ENCODE data around the gene THPO.
A peak's percentile ranks its signal among the peaks of the same experiment; 100 is the strongest.

THPO gene

DNA sequence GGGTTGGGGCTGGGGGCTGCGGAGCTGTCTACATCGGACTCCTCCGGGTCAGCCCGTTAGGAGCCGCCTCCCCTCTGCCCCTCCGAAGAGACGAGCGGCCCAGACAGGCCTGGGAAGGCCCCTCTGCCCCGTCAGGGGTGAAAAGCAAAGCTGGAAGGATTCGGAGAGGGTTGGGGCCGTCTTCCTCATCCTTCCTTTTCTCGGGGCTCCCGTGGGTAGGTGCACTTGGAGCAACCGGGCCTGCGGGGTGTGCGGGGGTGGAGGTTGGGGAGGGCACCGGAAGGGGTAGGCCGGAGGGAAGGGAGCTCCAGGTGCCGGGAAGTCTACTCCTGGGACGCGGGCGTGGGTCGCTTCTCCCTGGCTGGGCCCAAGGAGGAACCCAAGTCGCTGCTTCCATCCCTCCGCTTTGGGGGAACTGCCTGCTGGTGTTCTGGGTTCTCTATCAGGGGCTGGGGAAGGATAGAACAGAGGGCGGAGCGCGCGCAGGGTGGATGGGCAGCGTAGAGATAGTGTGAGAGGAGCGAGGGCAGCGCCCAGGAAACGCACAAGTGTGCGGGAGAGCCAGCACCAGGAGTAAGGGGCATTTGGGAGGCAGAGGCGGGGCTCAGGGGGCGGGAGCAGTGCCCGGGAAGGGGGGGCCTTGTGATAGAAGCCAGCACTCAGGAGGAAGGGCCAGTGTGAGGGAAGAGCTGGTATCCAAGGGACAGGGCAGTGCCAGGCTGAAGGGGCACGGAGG is 15.9 kb downstream of the THPO start:
- DNase-seq, result no peak

DNA sequence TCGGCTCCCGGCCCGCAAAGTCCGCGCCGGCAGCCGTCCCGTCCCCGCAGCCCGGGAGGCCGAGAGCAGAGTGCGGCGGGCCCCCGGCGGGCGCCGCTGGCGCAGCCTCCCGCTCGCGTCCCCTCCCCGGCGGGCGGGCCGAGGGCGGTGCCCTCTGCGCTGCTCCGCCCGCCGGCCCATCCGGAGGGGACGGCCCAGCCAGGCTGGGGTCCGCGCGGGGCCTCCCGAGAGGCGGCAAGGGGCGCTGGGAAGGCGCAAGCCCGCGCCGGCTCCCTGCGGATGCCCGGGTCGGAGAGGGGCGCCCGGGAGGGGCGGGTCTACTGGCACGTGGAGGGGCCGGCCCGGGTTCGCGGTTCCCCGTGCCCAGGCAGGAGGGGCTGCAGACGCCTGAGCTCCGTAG is 16.5 kb downstream of the THPO start, which contains the start of the genes CLCN2 and POLR2H:
Gene CLCN2, minus strand, starts transcription at position 74 of the 400 bp plus-strand sequence. CDS start 126 bp downstream, outside the sequence.
Gene POLR2H, plus strand, starts transcription at position 179 of the 400 bp plus-strand sequence. CDS start 1,783 bp downstream, outside the sequence.
- peak; percentile 82 for DNase-seq

DNA sequence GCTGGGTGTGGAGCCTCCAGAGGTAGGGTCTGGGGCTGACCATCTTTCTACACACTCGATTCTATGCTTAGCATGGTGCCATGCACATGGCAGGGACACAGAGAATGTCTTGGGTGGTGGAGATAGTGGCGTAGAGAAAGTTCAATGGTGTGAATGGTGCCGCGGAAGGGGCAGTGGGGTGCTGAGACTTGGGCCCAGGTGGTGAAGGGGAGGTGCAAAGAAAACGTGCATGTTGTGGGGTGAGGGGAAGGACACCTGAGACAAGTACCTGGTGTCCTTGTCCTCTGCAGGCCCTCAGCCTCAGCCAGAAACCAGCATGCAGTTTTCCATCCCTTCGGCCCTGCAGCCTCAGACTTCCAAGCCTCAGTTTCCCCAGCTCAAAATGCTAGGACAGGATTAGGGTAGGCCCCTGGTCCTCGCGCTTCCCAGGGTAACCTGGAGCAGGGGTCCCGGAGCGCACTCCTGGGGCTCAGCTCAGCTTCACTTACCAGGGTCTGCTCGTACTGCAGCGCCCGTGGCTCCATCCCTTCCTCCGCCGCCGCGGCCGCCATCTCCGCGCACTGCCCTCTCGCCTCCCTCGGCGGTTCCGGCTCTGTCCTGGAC is 17.0 kb downstream of the THPO start:
- no peak for DNase-seq

DNA sequence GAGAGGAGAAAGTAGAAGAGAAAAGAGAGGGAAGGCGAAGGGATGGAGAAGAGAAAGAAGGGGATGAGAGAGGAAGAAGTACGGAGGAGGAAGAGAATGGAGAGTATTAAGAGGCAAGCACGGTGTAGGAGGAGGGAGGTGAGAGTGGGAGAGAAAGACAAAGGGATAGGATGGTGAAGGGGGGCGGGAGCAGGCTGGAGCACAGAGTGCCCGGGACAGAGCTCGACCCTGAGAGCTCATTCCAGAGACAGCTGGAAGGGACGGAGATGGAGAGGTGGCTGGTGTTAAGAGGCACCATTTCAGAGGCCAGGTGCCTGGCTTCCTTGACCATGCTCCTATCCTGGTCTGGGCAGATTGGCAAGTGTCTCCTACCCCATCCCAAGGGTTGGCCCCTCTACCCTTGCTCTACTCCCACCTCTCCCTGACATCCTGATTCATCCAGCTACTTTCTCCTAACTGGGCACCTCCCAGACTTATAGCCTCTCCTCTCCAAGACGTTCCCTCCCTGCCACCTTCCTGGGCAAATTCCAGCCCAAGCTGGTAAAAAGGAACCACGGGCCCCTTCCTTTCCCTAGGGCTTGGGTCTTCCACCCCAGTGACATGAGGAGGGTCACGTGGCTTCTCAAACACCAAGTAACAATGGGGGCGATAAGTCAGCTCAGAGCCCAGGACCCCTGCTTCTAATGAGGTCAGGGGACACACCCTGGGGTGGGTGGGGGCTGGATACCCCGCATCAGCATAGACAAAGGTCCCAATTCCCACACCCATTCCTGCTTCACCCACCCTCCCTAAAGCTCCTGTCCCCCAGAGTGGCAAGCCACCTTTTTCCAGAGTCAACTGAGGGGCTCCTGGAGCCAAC is 17.7 kb downstream of the THPO start:
- DNase-seq, result no peak

DNA sequence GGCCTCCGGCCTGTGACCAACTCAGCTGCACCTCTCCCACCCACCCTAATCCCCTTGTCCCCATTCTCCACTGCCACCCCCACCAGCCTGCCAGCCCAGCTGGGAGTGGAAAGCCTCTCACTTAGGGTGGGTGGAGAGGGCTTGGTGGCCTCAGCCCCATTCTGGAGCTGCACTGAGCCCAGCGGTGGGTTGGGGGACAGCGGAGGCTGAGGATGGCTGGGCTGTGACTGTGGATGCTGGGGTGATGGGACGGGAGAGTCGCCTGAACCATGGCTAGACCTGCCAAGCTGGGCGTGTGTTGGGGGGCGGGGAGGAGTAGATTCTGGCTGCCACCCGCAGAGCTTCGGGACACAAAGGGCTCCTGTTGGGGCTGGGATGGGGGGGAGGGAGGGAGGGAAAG is 18.4 kb downstream of the THPO start:
- DNase-seq, result no peak

DNA sequence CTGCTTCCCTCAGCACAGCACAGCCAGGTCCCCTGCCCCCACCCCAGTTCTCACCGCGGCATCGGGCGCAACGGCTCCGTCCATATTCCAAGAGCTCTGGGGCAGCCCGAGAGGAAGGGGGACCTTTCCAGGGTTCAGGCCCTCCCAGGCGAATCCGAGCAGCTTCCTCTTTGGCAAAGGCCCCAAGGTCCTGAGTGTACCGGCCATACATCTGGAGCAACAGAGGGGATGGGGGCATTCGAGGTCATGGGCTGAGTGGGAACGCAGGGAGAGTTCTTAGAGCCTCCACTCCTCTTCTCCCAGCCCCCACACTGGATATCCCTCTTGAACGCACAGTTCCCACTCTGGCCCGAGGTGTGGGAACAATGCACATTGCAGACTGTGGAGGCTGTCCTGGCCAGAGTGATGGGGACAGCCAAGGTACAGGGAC is 19.1 kb downstream of the THPO start:
- no peak for DNase-seq

DNA sequence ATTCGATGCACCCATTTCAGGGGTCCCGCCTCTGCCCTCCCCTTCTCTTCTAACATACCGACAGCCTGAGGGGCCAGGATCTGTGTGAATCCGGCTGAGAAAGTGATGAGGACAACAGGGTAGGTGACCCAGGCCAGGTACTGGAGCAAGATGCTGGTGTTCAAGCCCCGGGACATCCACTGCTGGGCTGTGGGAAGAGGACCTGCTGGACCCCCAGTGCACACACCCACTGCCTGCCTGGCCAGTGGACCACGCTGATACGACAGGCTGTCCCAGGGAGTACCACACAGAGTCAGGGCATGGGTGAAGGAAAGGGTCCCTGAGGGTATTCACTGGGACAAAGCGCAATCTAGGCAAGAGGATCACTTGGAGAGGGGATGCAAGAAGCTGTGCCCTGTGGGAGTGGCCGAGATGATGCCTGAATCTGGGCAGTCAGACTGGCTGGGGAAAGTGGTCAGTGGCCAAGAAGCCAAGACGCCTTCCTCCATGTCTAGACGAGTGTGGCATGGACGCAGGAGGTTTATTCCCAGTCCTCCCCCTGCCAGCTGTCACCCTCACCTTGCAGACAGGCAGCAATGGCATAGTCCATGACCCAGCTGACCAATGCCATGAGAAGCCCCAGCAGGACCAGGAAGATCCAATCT is 19.8 kb downstream of the THPO start:
- DNase-seq, result no peak

DNA sequence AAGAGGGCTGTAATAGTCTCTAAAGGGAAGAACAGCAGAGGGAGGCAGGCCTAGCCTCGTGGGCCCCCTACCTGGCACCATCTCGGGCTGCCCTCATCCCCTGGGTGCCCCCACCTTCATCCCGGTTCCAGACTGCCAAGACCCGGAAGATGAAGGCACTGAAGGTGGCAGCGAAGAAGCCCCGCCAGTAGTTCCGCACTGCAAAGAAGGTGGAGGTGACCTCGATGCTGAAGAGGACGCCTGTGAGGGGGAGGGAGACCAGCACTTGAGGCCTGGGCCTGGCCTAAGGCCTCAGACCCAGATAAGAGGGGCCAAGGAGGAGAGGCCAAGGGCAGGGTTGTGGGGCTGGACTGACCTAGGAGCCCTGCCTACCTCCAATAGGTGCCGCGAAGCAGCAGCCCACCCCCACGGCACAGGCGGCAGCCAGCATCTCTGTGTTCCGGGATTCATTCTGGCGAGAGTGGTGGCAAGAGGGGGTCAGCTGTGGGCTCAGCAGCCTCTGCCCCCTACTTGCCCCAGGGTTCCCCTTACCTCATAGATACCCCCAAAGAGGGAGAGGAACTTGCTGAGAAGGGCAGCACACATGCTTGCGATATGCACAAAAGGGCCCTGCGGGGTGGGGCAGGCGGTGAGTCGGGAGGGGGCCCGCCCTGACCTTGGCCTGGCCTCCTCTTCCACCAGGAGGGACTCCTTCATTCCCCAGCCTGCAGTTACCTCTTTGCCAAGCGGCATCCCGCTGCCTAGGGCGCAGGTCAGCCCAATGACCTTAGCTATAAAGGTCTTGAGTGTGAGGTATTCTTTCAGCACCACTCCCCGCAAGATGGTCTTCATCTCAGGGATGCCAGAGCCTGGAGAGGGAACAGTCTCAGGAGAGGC is 20.5 kb downstream of the THPO start:
- DNase-seq, result no peak

DNA sequence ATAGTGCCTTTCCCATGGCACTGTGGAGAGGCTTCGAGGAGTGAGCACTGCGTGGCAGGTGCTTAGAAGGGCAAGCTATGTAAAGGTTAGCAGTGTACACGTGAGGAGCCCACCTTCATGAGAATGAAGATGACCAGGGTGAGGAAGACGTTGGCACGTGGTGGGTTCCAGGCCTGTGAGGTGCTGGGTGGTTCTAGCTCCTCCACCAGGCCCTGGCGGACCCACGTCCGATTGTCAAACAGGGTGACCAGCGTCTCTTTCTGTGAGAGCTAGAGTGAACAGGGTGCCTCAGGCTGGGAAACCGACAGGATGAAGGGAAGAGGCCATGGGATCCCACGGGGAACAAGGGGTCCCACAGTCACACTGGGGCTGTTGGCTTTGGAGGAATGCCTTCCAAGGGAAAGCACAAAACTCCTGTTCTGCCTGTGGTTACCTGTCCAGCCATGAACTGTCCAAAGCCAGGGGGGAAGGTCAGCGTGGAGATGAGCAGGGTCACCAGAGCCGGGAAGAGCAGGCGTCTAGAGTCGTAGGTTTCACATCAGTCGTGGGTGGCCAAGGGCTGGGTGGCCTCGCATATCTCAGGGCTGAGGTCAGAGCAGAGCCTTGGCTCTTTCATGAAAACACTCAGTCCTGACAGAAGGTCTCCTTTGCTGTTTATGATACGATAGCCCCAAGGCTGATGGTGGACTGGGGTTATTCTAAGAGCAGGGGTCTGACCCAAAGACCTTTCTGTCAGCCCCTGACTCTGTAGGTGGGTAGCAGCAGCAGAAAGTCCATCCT is 22.6 kb downstream of the THPO start:
- no peak for DNase-seq

DNA sequence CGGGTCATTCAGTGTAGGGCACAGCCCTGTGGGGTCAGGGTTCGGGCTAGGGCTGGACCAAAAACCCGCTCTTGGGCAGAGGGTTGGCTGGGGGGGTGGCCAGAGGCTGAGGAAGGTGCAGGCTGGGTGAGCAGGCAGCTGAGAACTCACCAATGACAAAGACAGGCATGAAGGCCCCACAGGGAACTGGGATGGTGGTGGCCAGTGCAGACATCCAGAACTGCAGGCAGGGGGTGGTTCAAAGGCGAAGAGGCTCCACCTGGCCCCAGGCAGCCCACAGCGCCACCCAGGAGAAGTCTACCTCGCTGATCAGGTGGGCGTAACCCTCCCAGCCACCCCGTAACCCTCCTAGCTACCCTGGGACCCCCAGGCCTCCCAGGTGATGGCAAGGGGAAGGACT is 23.3 kb downstream of the THPO start:
- DNase-seq, result no peak

DNA sequence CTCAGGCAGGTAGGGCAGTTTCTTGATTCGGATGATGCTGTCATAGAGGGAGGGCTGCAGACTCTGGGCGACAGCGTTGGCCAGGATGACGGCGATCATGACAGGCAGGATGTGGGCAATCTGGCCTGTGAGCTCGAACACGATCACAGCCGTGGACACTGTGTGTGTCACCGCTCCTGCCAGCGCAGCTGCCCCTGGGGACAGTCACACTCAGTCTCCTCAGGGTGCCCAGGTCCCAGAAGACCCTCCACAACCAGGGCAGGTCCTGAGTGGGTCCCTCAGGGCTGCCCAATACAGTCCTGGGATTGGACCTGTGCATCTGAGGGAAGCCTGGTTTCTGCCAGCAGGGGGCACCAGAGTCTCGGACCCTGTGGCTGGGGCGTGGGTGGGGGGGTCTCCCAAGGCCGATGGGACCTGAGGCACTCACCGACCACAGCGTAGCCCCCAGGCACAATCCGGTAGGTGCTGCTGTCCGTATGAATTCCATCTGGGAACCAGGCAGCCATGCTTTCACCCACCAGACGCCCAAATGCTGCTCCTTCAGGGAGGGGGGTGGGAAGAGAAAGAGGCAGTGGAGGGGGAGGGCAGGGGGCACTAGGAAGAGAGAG is 23.8 kb downstream of the THPO start:
- DNase-seq, result no peak

DNA sequence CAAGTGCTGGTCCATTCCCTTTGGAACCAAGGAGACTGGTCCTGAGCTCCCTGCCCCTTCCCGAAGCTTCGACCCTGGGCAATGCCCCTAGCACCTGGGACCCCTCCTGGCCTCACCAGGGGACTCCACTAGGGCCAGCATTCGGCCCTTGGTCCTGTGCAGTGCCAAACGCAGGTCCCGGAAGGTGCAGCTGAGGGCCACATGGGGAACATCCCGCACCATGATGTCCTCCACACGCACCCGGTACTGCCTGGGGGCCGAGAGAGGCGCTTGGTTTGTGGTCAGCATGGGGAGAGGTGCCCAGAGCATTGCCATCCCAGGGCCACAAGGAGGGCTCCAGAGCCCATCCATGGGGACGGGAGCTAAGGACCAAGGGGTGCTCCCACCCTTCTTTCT is 24.5 kb downstream of the THPO start:
- DNase-seq, result no peak

DNA sequence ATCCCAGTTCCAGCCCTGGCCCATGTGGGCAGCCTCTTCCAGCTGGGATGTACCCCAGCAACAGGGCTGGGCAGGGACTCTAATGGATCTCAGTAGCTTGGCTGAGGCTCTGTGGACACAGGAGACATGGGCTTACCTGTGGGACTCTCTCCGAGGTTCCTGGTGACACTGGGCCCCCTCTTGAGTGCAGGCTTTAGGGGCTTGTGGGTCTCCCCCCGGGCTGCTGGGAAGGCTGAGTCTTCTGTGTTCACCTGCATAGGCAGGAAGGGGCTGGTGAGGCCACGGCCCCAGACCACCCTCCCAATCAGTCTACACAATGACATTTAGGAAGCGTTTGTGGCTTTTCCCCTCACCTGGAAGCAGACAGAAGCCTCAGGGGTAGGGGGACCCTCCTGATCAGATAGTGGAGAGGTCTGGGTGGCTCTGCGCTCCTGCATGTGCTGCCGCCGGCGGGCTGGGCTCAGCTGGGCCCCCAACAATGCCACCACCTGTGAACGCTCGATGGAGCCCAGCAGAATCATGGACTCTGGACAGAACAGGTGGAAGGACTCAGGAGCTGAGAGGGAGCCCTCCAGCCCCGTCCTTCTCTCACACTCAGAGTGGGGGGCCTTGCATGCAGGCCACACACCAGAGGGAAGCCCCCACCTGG is 25.0 kb downstream of the THPO start:
- DNase-seq, result no peak

DNA sequence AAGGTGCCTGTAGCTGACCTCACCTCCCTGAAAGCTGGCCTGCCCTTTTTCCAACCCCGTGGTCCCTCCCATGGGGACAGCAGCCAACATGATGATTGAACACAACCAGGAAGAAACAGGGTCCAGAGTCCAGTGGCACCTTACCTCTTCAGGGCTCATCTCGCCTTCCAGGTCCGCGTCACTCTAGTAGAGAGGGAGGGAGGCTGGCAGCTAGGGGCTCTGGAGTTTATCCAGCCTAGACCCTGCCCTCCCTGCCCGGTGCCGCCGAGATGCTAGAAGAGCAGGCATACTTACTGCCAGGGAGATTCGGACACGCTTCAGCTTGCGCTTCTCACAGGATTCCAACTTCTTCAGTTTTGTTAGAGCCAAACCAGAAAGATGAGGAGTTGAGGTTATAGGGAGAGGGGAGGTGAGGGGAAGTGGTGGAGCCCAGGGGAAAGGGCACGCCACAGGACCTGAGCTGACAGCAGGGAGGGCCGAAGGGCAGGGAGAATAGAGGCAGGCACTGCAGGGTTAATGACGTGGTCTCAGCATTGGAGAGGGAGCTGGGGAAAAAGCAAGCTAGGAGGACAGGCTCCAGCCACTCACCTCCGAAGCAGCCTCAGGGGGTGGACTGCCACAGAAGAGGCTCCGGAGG is 25.7 kb downstream of the THPO start:
- DNase-seq, result no peak

DNA sequence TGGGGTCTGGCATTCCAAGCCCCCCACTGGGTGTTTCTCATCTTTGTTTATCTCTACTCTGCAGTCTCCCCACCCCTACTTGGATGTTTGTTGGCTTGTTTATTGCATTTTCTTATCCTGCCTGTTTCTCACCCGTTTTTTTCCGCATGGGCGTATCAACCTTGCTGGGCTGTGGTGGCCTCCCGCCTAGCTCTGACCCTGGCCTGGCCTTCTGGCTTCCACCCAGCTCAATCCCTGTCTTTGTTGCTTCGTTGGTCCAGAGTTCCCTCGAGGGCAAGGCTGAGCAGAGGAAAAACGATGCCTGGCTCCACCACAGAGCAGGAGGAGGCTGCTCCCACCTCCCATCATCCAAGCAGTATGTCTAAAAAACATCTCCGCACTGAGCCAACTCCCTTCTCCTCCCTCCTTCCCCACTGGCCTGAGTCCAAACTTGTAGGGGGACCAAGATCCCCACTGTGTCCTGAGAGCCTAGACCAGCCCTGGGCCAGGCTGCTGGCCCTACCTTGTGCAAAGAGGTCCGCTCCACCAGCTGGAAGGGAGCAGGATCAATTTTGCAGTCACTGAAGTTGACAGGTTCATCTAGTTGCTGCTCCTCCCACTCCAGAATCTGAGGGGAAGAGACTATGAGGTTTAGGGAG is 26.4 kb downstream of the THPO start:
- no peak for DNase-seq

DNA sequence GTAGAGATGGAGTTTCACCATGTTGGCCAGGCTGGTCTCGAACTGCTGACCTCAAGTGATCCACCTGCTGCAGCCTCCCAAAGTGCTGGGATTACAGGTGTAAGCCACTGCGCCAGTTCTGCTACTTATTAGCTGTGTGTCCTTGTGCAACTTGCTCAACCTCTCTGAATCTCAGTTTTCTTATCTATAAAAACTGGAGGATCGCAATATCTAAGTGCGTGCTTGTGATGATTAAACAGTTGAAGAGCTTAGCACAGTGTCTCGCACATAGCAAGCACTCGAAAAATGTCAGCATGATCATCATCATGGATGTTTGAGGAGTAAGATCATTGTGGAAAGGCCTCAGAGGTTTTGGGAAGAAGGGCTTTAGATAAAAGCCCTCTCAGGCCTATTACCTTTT is 27.4 kb downstream of the THPO start:
- DNase-seq, result no peak

DNA sequence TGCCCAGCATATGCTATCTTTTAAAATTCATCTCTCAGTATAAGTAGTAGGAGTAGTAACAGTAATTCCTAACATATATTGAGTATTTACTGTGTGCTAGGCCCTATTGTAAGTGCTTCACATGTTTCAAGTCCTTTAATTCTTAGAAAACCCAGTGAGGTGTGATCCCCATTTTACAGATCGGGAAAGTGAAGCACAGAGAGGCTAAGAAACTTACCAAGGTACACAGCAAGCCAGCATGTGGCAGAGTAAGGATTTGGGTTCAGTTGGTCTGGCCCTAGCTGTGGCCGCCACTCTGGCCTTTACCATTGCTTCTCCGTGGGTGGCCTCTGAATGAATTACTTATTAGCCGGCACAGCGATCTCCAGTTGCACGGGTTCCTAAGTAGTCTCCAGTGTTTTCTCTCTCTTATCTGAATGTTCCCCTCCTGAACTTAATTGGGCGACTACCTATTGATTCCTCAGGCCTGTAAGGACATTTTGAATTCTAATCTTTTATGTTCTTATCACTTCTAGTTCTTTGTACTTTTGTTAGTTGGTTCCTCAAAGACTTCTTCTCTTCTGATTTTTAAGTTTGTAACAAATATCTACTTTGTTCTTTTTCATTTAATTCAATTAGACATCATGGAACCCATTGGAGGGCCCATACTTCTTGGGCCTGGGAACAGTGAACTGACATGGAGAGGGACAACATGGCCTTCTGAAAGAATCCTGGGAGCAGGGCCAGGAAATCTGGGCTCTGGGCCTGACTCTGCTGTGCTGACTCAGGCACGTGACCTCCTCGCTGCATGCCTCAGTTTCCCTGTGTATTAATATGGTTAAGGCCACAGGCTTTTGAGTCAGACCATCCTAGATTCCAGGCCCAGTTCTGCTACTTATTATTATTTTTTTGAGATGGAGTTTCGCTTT is 28.2 kb downstream of the THPO start:
- no peak for DNase-seq

DNA sequence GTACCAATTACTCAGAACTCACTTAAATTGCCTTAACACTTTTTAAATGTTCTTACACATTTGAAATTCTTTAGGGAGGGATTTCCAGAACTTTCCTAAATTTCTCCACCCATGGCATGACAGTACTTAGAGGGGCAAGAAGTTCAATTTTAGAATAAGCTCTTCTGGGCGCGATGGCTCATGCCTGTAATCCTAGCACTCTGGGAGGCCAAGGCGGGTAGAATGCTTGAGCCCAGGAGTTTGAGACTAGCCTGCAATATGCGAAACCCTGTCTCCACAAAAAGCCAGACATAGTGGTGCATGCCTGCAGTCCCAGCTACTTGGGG is 30.0 kb downstream of the THPO start:
- DNase-seq, result no peak
